Esophagus muscularis mucosa (tissue), 3 donors: ENCODE measurements around the gene RAB20.

Experiments used
- POLR2A ChIP-seq: fragments of 450-650 bp; IDR thresholded peaks from one replicate; pipeline ENCODE4 v1.6.1; 2017; ENCODE audit warnings: antibody characterized with exemption, moderate library complexity, mild to moderate bottlenecking, low read depth
- POLR2AphosphoS5 ChIP-seq, 2 donors: sonication (generic); formaldehyde crosslinking; IDR thresholded peaks; one replicate each; pipeline ENCODE4 v1.6.1; 2017; ENCODE audit warnings: antibody characterized with exemption in 2 of 2
- TF ChIP-seq, protein P1 (sequence below), 3 experiments: fragments of 200-600 bp in 2 of 3; fragments of 450-650 bp in 1 of 3; sonication (generic) in 2 of 3; IDR thresholded peaks; one replicate each; pipeline ENCODE4 v1.5.1; 2017 to 2019; ENCODE audit warnings: antibody characterized with exemption in 3 of 3, mild to moderate bottlenecking in 2 of 3, moderate library complexity in 1 of 3

DNA sequence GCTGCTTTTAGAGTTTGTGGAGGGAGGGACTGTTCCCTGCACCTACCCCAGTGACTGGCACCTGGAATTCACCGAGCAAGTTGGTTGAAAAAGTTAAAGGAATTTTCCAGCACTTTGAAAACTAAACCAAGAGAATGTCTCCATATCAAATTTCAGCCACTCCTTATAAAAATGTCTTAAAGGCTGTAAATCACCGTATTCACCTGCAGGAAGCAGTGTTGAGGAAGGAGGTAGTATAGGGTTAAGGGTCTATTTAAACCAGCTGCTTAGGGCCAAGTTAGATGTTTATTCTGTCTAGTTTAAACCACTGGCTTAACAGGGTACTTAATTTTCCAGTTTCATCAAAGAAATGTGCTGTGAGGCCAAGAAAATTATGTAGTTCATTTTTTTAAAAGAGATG is 3.8 kb upstream of the RAB20 start:
- TF ChIP-seq, protein P1, sequence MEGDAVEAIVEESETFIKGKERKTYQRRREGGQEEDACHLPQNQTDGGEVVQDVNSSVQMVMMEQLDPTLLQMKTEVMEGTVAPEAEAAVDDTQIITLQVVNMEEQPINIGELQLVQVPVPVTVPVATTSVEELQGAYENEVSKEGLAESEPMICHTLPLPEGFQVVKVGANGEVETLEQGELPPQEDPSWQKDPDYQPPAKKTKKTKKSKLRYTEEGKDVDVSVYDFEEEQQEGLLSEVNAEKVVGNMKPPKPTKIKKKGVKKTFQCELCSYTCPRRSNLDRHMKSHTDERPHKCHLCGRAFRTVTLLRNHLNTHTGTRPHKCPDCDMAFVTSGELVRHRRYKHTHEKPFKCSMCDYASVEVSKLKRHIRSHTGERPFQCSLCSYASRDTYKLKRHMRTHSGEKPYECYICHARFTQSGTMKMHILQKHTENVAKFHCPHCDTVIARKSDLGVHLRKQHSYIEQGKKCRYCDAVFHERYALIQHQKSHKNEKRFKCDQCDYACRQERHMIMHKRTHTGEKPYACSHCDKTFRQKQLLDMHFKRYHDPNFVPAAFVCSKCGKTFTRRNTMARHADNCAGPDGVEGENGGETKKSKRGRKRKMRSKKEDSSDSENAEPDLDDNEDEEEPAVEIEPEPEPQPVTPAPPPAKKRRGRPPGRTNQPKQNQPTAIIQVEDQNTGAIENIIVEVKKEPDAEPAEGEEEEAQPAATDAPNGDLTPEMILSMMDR (IDR thresholded peaks at IDR 0.05), result no peak
- TF ChIP-seq POLR2A (no peak), POLR2AphosphoS5 (IDR thresholded peaks at IDR 0.05) (no peak)
